GM20431 (cell line): ENCODE data around the gene RAB17.
"Not testable (repeated sequence)": the region's sequence is repeated elsewhere in the genome, so short reads cannot be mapped to it uniquely, and the experiment has no call there.

ENCODE experiments used
- in situ Hi-C: fragments of 300-500 bp; cut with MseI, MboI; formaldehyde crosslinking; loops from one replicate; pipeline ENCODE4 v1.15.0; 2020; ENCODE audit warnings: low sequenced_read_pairs; ENCODE audit not compliant: unreplicated experiment

The RAB17 gene

GRCh38 chr2:237600205-237600846 lies 9.8 kb upstream of the RAB17 start:
- in situ Hi-C loops: no loop called here

GRCh38 chr2:237599465-237600110 lies 9.1 kb upstream of the RAB17 start:
- in situ Hi-C loops: no loop called here

- in situ Hi-C loops: no loop called here
These were observed 8.1 kb upstream of the RAB17 start for GRCh38 chr2:237598468-237599208.

GRCh38 chr2:237597196-237598145 lies 6.9 kb upstream of the RAB17 start:
- in situ Hi-C loops: no loop called here

- in situ Hi-C loops: no loop called here
These were observed 6.1 kb upstream of the RAB17 start for GRCh38 chr2:237596520-237597195.

GRCh38 chr2:237595829-237596519 lies 5.4 kb upstream of the RAB17 start:
- in situ Hi-C loops: not testable (repeated sequence)

GRCh38 chr2:237594514-237594871 lies 4.0 kb upstream of the RAB17 start:
- in situ Hi-C loops: no loop called here

GRCh38 chr2:237593596-237594320 lies 3.2 kb upstream of the RAB17 start:
- in situ Hi-C loops: no loop called here

- in situ Hi-C loops: no loop called here
These were observed 2.5 kb upstream of the RAB17 start for GRCh38 chr2:237593036-237593435.

- in situ Hi-C loops: no loop called here
These were observed 2.0 kb upstream of the RAB17 start for GRCh38 chr2:237592425-237592980.

- in situ Hi-C loops: no loop called here
These were observed 777 bp upstream of the RAB17 start for GRCh38 chr2:237591141-237591881.

- in situ Hi-C loops: no loop called here
These were observed 2.4 kb downstream of the RAB17 start for GRCh38 chr2:237588044-237588696.

- in situ Hi-C loops: no loop called here
These were observed 4.8 kb downstream of the RAB17 start for GRCh38 chr2:237585590-237586221.

- in situ Hi-C loops: no loop called here
These were observed 6.9 kb downstream of the RAB17 start for GRCh38 chr2:237583385-237584295.
